ENCODE results near the gene CDK16. TPM values are rescaled to one million over a fixed set of nuclear protein-coding genes. Genes with fewer than 3 reads are reported as not detected.

CDK16 gene
- total and polyA plus RNA-seq, 2 of the 13 experiments (the other 11 are each of a cell fraction or from before 2014, with no cell fraction given), result 64.5 to 225 TPM

- TF ChIP-seq ZNF687 (CRISPR knock-in tag; IDR thresholded peaks at IDR 0.05) (peak; percentile 80), MLLT10 (CRISPR knock-in tag; IDR thresholded peaks at IDR 0.05) (no peak), THRA (CRISPR knock-in tag; IDR thresholded peaks at IDR 0.05; ENCODE audit: borderline replicate concordance) (no peak), MBD4 (IDR thresholded peaks at IDR 0.05; ENCODE audit: borderline replicate concordance, low read length) (no peak), XRCC5 (optimal IDR thresholded peaks at IDR 0.05; ENCODE audit: low read length) (peak; percentile 68), ZNF264 (CRISPR knock-in tag; IDR thresholded peaks at IDR 0.05) (peak; percentile 23; the same call in 1 of the 2 replicates), ZNF256 (CRISPR knock-in tag; conservative IDR thresholded peaks at IDR 0.05) (0 out of 2 replicates have a peak, but pooled peaks have one; percentile 30), SOX6 (IDR thresholded peaks at IDR 0.05) (no peak), SOX6 (CRISPR knock-in tag; IDR thresholded peaks at IDR 0.05) (peak; percentile 25; the same call in 1 of the 2 replicates), ZNF800 (CRISPR knock-in tag; IDR thresholded peaks at IDR 0.05) (peak; percentile 44; the same call in 1 of the 2 replicates), DBP (CRISPR knock-in tag; IDR thresholded peaks at IDR 0.05; ENCODE audit: not compliant biosample characterization) (no peak), PLRG1 (conservative IDR thresholded peaks at IDR 0.05) (no peak), SPEN (CRISPR knock-in tag; IDR thresholded peaks at IDR 0.05; ENCODE audit: low read depth) (no peak), TGIF2 (CRISPR knock-in tag; IDR thresholded peaks at IDR 0.05) (no peak), DPF2 (CRISPR knock-in tag; IDR thresholded peaks at IDR 0.05; ENCODE audit: borderline replicate concordance, low read depth) (no peak), ZNF83 (CRISPR knock-in tag; IDR thresholded peaks at IDR 0.05; ENCODE audit: borderline replicate concordance) (no peak), SRSF4 (IDR thresholded peaks at IDR 0.05; ENCODE audit: low read depth, low read length, poor library complexity, severe bottlenecking) (no peak), CBX5 (CRISPR knock-in tag; IDR thresholded peaks at IDR 0.05; ENCODE audit: borderline replicate concordance) (no peak), FOXP4 (CRISPR knock-in tag; IDR thresholded peaks at IDR 0.05) (no peak)
Measured at GRCh38 chrX:47190445-47191269, 27.8 kb upstream of the CDK16 start (continued).

Data from HepG2 (cell line).